Neural progenitor cell (in vitro differentiated cells): Measurements from ENCODE around the gene LARP6.

Source experiments
- CTCF ChIP-seq: fragments of 200-600 bp; sonication (generic); IDR thresholded peaks from 2 replicates; pipeline ENCODE4 v1.5.1; 2017; ENCODE audit warnings: antibody characterized with exemption, mild to moderate bottlenecking
- EZH2 ChIP-seq: fragments of 200-600 bp; sonication (generic); IDR thresholded peaks from 2 replicates; pipeline ENCODE4 v1.6.1; 2017; ENCODE audit warnings: antibody characterized with exemption, mild to moderate bottlenecking, moderate library complexity

- TF ChIP-seq CTCF (no peak), EZH2 (no peak)
Observed at GRCh38 chr15:70833422-70833821, 20.5 kb downstream of the LARP6 start.
